SU-DHL-6 (cell line): Measurements from ENCODE around the gene PGAP3.

Experiments
- CTCF ChIP-seq: fragments of 200-600 bp; sonication (generic); IDR thresholded peaks from one replicate; pipeline ENCODE4 v1.5.1; 2017; ENCODE audit warnings: antibody characterized with exemption, mild to moderate bottlenecking, low read length, moderate library complexity; ENCODE audit not compliant: insufficient read depth, poor library complexity, severe bottlenecking
- EZH2phosphoT487 ChIP-seq: fragments of 200-600 bp; sonication (generic), shearing (Covaris generic); conservative IDR thresholded peaks from 2 replicates; pipeline ENCODE4 v1.6.1; 2018; ENCODE audit warnings: mild to moderate bottlenecking, antibody characterized with exemption, low read length, moderate library complexity, mixed read lengths

- no peak for TF ChIP-seq CTCF
- TF ChIP-seq EZH2phosphoT487: no peak
These were observed 22.4 kb upstream of the PGAP3 start for GRCh38 chr17:39709998-39710964.
